ENCODE results near the gene DIP2B. TPM values are rescaled to one million over a fixed set of nuclear protein-coding genes. Genes with fewer than 3 reads are reported as not detected.

Gene DIP2B
- polyA plus RNA-seq, 1 of the 3 experiments (the other 2 are of a cell fraction): 6.6 TPM

- Histone ChIP-seq H3K9me3 (no peaks in the 10 kb centered on the region), H3K9me2 (no peaks in the 10 kb centered on the region), H3K36me3 (replicated peaks in 1 of 2; ENCODE audit: control insufficient read depth in 1 of 2, insufficient read depth in 2 of 2, low read length in 1 of 2) (peaks cover 33 to 41% of the 10 kb centered on the region in 2 experiments), H3K9ac (no peak overlapping the region), H3F3A (replicated peaks; ENCODE audit: insufficient read depth) (no peaks in the 10 kb centered on the region), H3K4me2 (no peak overlapping the region), H3K4me3 (ENCODE audit: low read depth in 2 of 2, low read length in 1 of 2) (no peak overlapping the region), H3K4me1 (ENCODE audit: control insufficient read depth in 1 of 2, insufficient read depth in 2 of 2, low read depth in 1 of 2, low read length in 1 of 2) (no peaks in the 10 kb centered on the region; a peak in 1 of 4 replicates), H4K20me1 (ENCODE audit: insufficient read depth) (no peaks in the 10 kb centered on the region), H3K27ac (ENCODE audit: low read depth in 2 of 2, low read length in 1 of 2) (no peak overlapping the region), H3K27me3 (ENCODE audit: insufficient read depth) (no peaks in the 10 kb centered on the region), H2AFZ (ENCODE audit: low read depth) (no peak overlapping the region), H3K79me2 (ENCODE audit: insufficient read depth) (no peaks in the 10 kb centered on the region)
- TF ChIP-seq USF2 (IDR thresholded peaks at IDR 0.05; ENCODE audit: borderline replicate concordance, low read depth, low read length) (no peak), YY1 (IDR thresholded peaks at IDR 0.05; ENCODE audit: low read depth) (no peak), SIN3A (IDR thresholded peaks at IDR 0.05; ENCODE audit: borderline replicate concordance, low read depth, low read length) (no peak), USF1 (IDR thresholded peaks at IDR 0.05; ENCODE audit: borderline replicate concordance, low read depth) (no peak), RFX5 (IDR thresholded peaks at IDR 0.05; ENCODE audit: low read length) (no peak), RCOR1 (IDR thresholded peaks at IDR 0.05; ENCODE audit: low read length) (no peak), FOSL2 (IDR thresholded peaks at IDR 0.05; ENCODE audit: borderline replicate concordance, low read depth) (no peak), MEF2A (IDR thresholded peaks at IDR 0.05; ENCODE audit: borderline replicate concordance, low read depth) (no peak), MXI1 (IDR thresholded peaks at IDR 0.05; ENCODE audit: low read depth, low read length) (no peak), POLR2AphosphoS5 (IDR thresholded peaks at IDR 0.05; ENCODE audit: low read depth, low read length) (no peak), CHD2 (IDR thresholded peaks at IDR 0.05; ENCODE audit: low read length, partially characterized antibody) (no peak), FOXJ3 (CRISPR knock-in tag; IDR thresholded peaks at IDR 0.05) (no peak), NFIC (IDR thresholded peaks at IDR 0.05; ENCODE audit: borderline replicate concordance) (no peak), NRF1 (IDR thresholded peaks at IDR 0.05; ENCODE audit: low read depth, low read length) (no peak)
- TF ChIP-seq, protein P1, sequence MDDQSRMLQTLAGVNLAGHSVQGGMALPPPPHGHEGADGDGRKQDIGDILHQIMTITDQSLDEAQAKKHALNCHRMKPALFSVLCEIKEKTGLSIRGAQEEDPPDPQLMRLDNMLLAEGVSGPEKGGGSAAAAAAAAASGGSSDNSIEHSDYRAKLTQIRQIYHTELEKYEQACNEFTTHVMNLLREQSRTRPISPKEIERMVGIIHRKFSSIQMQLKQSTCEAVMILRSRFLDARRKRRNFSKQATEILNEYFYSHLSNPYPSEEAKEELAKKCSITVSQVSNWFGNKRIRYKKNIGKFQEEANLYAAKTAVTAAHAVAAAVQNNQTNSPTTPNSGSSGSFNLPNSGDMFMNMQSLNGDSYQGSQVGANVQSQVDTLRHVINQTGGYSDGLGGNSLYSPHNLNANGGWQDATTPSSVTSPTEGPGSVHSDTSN (IDR thresholded peaks at IDR 0.05): no peak
- TF ChIP-seq, protein P2, sequence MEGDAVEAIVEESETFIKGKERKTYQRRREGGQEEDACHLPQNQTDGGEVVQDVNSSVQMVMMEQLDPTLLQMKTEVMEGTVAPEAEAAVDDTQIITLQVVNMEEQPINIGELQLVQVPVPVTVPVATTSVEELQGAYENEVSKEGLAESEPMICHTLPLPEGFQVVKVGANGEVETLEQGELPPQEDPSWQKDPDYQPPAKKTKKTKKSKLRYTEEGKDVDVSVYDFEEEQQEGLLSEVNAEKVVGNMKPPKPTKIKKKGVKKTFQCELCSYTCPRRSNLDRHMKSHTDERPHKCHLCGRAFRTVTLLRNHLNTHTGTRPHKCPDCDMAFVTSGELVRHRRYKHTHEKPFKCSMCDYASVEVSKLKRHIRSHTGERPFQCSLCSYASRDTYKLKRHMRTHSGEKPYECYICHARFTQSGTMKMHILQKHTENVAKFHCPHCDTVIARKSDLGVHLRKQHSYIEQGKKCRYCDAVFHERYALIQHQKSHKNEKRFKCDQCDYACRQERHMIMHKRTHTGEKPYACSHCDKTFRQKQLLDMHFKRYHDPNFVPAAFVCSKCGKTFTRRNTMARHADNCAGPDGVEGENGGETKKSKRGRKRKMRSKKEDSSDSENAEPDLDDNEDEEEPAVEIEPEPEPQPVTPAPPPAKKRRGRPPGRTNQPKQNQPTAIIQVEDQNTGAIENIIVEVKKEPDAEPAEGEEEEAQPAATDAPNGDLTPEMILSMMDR (IDR thresholded peaks at IDR 0.05): no peak
- POLR2A ChIA-PET: no interaction called here
- DNase-seq: no peak
- WGBS (ENCODE audit: low lambda C conversion rate): 93% methylated on average over 3 of the region's 3 CpGs
- CTCF ChIA-PET: interaction anchor here (0.9 kb wide), 1 partner anchor 186 kb away, joined by 3 read pairs; the partner anchor contains the start of gene DIP2B
Observed at GRCh38 chr12:50690925-50691324, 186.1 kb downstream of the DIP2B start.
